Activated CD4-positive, CD25-positive, alpha-beta regulatory T cell treated with anti-CD3 and anti-CD28 coated beads, Interleukin-2, amount 50 U/mL, for 24 hours (primary cell): Measurements from ENCODE around the gene TECTA.

ENCODE experiments used
- ATAC-seq, 2 donors: fragments of 150-1000 bp; cut with Tn5 transposase; one replicate each; pipeline ENCODE4 v1.10.0; 2021; ENCODE audit warnings: mild to moderate bottlenecking in 1 of 2, moderate library complexity in 1 of 2

TECTA gene

DNA sequence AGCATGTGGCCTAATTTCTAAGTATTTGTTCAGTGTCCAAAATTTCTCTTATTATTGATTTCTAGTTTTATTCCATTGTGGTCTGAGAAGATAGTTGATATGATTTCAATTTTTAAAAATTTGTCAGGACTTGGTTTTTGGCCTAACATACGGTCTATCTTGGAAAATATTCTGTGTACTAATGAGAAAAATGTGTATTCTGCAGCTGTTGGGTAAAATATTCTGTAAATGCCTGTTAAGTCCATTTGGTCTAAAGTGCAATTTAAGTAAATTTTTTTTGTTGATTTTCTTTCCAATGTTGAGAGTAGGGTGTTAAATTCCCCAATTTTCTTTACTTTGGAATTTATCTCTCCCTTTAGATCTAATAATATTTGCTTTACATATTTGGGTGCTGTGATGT, 78.3 kb downstream of the TECTA start:
- no peak for ATAC-seq

DNA sequence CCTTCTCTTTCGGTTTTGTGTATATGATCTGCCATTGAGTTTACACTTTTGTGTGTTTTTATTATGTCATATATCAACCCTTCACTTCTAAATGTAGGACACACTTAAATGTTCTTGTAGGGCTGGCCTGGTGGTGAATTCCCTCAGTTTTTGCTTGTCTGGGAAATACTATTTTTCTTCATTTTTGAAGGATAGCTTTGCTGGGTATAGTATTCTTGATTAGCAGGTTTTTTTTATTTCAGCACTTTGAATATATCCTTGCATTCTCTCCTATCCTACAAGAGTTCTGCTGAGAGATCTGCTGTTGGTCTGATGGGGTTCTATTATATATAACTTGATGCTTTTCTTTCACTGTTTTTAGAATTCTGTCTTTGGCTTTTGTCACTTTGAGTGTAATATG, 79.1 kb downstream of the TECTA start:
- no peak for ATAC-seq

DNA sequence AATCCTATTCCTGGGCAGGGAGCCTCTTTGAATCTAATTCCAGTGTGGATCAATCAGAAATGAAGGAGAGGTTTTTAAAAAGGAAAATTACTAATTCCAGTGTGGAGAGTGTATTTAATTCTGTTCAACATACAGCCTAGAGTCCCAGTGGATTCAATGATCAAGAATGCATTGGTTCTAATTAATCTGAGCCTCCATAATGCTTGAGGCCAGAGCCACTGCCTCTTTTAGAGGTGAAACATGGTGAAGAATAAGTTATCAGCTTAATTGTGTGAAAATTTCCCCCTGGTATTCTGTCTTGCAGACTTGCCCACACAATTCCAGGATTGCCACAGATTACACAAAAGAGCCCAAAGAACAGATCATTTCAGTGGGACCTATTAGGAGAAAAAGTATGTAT, 87.7 kb downstream of the TECTA start:
- no peak for ATAC-seq

DNA sequence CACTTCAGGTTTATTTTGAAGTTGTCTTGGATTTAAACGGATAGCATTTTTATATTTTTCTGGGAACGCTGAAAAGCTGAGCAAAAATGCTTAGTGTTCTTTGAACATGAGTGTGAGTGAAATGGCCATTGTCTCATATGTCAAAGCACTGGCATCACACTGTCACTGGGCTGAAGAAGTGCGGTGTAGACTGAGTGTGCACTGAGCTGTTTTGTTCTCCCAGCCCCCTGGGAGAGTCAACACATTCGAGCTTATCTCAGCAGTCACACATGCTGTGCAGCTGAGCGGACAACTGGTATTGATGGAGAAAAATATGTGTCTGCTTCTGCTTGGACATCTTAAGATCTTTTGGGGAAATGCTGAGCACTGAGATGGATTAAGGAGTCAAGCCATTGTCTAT, 90.8 kb downstream of the TECTA start:
- ATAC-seq, result no peak

DNA sequence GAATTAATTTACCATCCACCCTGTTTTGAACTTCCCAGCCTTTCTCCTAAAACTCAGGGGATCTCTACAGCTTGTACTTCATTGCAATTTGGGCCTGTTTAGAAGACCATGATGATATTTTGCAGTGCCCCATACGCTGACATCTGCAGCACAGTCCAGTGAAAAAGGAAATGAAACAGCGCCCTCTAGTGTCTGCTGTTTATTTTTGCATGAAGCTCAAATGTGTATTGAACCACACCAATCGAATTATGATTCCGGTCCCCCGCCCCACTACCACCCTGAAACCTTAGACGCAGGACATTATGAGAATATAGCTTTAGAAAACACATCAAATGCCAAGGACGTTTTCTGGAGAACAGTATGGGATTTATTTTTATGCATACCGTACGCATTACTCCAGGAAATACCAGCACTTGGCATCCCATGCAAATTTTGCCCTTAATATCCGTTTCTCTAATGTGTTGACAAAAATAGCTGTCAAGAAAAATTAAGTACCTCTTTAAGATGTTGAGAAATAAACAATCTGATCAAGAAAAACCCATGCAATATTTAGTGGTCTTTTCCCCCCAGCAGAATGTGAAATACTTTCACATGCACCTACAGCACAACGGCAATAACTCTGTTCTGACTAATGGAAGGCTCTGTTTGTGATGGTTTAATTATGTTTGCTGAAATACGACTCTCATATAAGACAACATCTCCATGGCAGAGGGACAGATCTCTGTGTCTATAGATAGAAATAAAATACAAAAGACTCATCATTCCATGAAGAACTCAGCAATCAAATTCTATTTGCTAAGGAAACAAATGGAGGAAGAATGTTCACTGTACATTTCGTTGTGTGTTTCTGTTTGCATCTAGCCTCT, 93.9 kb downstream of the TECTA start:
- ATAC-seq, result peak in 1 of 2 donors; percentile 67

DNA sequence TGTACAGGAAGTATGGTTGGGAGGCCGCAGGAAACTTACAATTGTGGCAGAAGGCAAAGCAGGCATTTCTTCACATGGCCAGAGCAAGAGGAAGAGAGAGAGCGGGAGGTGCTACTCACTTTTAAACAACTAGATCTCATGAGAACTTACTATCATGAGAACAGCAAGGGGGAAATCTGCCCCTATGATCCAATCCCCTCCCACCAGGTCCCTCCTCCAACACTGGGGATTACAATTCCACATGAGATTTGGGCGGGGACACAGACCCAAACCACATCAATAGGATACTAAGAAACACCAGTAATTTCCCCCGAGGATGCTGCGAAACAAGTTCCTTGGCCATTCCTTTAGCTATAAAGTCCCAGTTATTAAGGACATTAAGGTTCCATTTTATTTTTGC, 97.4 kb downstream of the TECTA start:
- no peak for ATAC-seq

DNA sequence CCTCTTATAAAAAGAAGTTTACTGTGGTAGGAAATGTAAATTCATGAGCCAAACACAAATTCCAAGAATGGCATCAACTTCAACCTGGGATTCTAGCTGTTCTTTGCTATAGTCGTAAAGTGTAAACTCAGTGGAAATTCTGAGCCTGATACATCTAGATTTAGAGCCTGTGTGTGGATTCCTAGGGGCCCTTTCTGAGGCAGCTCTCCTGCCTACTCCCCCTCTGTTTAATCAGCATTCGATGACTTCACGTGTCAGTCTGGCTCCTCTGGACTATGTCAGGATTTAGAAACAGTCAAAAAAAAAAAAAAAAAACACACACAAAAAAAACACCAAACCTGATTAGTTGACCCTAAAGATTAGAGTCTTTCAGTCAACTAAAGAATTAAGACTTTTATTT, 98.5 kb downstream of the TECTA start:
- ATAC-seq, result no peak

DNA sequence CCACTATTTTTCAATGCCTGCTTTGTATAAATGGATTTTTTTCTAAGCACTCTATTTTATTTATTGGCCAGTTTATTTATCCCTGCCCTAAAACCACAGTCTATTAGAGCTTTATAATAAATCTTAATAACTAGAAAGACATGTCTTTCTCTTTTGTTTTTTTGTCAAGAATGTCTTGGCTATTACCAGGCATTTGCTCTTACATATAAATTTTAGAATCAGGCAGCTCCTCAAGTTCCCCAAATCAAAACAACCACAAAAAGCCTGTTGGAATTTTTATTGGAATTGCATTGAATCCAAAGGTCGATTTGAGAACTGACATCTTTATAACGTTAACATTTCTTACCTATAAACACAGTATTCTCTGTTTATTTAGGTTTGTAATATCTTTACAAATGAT, 105.8 kb downstream of the TECTA start:
- no peak for ATAC-seq

DNA sequence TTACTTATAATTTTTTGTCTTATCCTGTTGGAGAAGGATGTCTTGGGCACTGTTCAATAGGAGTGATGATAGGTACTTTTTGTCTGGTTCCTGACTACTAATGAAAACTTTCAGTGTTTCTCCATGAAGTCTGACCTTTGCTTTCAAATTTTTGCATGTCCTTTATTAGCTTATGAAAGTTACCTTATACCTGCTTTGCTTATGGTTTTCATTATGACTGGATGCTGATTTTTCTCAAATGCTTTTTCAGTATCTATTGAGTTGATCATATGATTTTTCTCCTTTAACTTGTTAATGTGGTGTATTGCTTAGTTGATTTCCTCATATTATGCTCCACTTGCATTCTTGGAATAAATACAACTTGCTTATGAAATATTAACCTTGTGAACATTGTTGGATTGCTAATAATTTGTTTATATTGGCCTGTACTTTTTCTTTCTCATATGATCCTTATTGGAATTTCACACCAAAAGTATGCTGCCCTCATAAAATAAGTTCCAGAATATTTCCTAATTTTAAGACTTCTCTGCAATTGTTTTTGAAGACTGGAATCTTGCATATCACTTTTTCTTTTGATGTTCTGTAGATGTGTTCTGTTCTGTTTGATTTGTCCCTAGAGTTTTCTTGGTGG, 106.6 kb downstream of the TECTA start:
- ATAC-seq, result no peak

DNA sequence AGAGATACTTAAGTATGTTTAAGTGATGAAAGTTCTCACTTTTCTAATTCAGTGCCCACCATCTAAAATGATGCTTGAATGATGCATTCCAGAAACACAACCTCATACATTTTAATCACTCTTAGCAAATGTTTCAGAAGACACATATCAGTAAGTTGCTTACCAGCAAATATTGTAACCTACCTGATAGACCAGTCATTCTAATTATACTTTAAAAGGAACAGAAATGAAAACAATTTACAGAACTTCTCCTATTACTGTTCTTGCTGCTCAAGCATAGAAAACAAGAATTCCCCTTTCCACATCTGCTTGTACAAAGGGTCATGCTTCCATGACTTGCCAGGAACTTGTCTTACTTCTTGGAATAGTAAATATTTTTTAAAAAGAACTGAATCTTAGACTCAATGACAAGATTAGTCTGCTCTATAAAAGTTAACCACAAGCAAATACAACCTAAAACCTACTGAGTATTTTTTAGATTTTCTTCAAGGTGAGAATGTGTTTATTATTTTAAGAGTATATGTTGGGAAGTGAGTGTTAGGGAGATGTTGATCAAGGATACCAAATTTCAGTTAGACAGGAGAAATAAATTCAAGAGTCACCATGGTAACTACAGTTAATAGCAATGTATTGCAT, 109.5 kb downstream of the TECTA start:
- ATAC-seq, result no peak

DNA sequence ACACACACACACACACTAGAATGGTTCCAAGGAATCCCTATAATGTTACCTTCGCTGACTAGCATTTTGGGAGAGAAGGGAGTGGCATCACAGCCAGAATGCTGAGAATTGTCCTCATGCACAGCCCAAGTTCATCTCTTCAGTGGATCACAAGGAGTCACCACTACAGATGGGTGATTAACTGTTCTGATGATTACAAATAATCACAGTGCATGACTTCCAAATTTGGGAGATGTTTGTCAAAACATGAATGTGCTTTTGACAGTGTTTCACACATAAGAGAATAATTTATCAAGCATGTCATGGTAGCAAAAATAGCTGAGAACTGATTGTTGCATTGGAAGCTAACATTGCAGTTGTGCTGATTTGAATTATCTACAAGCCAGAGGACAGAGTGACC, 110.6 kb downstream of the TECTA start:
- ATAC-seq, result no peak

DNA sequence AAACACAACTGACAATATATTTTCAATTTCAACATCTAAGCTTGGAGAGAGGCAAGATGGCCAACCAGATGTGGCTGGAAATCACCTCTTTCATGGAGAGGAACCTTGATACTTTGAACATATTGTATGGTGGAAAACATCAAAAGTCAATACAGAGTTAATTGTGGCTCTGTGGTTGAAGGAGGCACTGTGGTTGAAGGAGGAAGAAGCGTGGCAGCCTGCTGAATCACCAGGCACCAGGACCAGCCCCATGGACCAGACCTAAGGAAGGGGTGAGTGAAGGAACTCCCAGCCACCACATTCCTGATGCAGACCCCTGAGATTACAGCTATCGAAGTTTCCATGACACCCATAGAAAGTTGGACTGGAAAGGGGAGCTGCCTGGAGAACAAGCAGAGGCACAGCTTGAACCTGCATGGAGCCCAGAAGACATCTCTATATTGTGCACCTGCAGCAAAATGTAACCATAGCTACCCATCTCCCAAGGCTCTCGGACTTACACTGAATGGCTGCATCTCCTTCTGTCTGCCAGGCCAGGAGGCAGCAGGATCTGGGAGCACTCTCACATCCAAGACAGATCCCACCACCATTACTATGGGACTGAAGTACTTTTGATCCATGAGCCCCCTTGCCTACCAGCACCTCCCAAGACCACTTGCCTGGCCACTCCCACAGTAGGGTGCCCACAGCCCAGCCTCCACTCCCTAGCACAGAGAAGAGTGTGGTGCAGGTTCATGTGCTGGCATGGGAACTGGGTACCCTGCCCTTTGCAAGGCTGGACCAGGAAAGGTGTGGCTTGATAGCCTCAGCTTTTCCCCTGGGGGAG, 111.7 kb downstream of the TECTA start:
- ATAC-seq, result no peak

DNA sequence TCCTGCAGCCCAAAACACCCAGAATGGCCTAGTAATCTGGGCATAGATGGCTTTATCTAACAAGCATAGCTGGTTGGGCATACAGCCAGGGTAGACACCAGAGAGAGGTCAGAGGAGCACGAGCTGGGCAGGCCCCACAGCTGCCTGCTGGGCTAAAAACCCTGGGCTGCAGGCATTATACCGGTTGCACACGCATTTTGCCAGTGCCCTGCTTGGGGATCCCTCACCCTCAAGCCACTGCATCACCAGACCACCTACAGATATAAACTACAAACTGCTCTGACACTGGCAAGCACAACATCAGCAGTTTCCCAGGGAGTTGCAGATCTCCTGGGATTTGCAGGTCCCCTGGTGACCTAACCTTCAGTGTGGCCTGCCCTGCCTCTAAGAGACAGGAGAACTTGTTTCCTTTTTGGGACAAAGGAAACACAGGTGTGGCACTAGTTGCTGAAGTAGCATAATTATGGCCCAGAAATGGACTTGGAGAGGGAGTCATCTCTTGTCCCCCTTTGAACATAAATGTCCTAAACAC, 112.4 kb downstream of the TECTA start:
- ATAC-seq, result no peak

DNA sequence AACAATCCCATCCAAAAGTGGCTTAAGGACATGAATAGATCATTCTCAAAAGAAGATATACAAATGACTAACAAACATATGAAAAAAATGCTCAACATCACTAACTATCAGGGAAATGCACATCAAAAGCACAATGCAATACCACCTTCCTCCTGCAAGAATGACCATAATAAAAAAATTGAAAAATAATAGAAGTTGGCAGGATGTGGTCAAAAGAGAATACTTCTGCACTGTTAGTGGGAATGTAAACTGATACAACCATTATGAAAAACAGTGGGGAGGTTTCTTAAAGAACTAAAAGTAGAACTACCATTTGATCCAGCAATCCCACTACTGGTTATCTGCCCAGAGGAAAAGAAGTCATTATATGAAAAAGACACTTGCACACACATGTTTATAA, 113.8 kb downstream of the TECTA start:
- ATAC-seq, result no peak

DNA sequence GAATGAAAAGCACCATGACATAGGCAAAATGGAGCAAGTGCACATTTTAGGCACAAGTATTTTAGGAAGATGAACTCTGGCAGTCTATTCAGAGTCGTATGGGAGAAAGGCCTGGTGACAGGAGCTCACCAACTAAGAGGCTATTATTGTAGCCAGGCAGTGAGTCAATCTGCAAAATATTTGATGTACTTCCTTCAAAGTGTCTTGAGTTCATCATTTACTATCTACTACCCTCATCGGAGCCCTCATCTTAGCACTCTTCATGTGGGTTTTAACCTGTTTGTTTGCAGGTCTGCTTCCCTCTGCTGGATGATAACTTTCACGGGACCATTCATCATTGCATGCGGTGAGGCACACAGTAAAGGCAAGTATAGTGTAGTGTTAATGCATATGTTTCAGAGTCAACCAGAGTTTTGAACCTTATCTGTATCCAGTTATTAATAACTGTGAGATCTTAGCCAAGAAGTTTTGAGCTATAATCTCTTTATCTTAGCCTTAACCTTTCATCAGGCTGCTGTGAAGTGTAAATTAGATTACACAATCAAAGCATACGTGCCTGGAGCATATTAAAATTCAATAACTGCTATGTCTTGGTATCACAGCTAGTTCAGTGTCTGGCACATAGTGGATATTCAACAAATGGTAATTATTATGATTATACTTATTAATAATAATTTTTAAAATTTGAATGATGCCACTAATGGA, 120.6 kb downstream of the TECTA start:
- ATAC-seq, result no peak

DNA sequence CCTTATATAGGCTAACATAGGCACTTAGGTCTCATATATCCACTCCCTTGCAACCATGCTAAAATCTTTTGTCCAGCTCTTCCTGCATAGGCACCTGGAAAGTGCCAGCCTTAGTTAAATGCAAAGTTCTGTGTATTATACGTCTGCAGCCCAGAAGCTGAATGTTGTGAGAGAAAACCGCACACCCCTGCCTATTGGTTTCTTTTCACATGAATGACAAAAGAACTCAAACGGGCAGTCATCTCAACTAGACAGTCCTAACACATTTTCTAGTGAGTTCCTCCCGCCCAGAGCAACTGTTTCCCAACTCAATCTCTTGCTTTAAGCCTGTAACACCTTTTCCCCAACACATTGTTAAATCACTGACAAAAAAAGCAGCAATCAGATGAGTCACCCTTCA, 122.1 kb downstream of the TECTA start:
- no peak for ATAC-seq

DNA sequence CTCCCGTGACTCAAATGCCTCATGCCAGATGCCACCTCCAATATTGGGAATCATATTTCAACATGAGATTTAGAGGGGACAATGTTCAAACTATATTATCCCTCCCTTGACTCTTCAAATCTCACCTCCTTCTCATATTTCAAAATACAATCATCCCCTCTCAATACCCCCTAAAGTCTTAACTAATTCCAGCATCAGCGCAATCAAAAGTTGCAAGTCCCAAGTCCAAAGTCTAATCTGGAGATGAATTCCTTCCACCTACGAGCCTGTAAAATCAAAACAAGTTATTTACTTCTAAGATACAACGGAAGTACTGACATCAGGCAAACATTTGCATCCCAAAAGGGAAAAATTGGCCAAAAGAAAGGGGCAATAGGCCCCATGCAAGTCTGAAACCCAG, 124.3 kb downstream of the TECTA start:
- no peak for ATAC-seq

DNA sequence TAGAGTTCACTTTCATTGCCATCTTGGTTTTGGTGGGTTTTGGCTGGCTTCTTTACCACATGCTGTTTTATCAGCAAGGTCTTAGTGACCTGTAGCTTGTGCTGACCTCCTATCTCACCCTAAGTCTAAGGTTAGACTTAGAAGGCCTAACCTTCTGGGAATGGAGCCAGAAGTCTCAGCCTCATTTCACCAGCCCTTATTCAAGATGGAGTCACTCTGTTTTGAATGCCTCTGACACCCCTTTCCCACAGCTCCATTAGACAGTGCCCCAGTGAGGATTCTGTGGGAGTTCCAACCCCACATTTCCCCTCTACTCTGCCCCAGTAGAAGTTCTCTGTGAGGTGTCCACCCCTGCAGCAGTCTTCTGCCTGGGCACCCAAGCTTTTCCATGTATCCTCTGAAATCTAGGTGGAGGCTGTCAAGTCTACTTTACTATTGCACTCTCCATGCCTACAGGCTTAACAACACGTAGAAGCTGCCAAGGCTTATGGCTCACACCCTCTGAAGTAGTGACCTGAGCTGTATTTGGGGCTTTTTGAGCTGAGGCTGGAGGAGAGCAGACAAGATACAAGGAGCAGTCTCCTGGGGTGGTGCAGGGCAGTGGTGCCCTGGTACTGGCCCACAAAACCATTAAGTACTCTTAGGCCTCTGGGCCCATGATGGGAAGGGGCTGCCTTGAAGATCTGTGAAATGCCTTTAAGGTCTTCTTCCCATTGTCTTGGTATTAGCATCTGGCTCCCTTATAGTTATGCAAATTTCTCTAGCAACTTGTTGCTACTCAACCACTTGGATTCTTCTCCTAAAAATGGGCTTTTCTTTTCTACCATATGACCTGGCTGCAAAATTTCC, 125.6 kb downstream of the TECTA start:
- ATAC-seq, result no peak

DNA sequence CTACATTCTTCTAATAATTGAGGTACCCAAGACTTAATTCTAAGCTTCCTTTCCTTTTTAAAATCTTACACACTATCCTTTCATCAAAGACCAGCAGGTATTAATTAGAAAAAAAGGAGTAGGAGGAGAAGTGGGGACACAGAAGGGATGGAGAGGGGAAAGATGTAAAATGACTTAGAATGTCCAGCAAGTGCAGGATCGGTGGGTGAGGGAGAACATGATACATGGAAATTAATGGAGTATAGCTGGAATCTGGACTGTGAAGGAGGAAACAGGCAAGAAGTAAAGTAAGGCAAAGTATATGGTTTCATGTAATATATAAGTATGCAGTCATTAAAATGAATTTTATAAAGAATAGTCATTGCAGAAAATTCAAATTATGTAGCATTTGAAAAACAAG, 127.8 kb downstream of the TECTA start:
- ATAC-seq, result no peak

DNA sequence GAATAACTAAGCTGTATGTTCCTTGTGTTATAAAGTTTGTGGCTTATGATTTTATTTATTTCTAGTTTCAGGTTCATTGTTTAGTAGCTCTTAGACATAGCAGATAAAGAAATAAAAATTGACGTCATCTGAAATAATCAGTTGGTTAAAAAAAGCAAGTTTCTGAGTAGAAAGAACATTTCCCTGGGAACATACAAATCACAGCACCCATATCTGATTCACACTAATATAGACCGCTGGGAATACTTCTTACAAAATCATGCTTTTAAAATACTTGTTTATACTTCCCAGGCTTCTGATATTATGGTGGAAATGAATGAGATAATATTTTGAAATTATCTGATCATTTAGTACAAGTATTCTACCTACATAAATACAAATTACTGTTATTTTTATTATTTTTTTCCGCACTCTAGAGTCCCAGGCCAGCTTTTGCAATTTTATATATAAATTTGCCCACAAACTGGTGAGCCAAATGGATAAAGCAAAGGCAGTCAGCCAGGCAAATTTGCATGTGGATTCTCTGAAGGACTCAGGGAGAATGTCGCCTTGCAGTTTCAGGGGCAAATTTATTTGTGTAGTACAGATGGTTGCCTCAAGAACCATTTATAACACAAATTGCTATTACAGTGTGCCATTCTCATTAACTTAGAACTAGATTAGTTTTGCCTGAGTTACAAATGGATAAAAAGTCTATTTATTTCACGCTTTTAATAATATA, 128.6 kb downstream of the TECTA start:
- ATAC-seq, result no peak
